ENCODE measurements around the gene ZFHX3.

DNA sequence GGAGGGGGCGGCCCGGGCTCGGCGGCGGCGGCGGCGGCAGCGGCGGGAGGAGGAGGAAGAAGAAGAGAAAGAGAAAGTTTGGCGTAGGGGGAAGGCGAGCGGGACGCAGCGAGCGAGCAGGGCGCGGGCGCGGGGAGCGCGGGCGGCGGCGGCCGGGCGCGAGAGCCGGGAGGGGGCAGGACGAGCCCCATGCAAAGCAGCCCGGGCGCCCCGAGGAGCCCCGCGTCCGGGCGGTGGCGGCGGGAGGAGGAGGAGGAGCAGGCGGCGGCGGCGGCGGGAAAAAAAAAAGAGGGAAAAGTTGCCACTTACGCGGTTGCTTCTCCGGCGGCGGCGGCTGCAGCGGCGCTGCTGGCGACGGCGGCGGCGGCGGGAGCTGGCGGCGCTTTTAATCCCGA lies 10.3 kb upstream of the ZFHX3 start:
- TF ChIP-seq, protein P1, sequence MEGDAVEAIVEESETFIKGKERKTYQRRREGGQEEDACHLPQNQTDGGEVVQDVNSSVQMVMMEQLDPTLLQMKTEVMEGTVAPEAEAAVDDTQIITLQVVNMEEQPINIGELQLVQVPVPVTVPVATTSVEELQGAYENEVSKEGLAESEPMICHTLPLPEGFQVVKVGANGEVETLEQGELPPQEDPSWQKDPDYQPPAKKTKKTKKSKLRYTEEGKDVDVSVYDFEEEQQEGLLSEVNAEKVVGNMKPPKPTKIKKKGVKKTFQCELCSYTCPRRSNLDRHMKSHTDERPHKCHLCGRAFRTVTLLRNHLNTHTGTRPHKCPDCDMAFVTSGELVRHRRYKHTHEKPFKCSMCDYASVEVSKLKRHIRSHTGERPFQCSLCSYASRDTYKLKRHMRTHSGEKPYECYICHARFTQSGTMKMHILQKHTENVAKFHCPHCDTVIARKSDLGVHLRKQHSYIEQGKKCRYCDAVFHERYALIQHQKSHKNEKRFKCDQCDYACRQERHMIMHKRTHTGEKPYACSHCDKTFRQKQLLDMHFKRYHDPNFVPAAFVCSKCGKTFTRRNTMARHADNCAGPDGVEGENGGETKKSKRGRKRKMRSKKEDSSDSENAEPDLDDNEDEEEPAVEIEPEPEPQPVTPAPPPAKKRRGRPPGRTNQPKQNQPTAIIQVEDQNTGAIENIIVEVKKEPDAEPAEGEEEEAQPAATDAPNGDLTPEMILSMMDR (IDR thresholded peaks at IDR 0.05) = peak in 1 of 4 experiments; percentile 29
- TF ChIP-seq POLR2A (IDR thresholded peaks at IDR 0.05) = no peak

Data from uterus (tissue), 2 donors.